ENCODE measurements around the gene MPDZ.

The MPDZ gene

GRCh38 chr9:13296972-13297371 lies 17.5 kb upstream of the MPDZ start:
- TF ChIP-seq CTCF (IDR thresholded peaks at IDR 0.05; ENCODE audit: low read depth, low read length), result no peak
- DNase-seq, result no peak
- no peak overlapping the region for H3K27ac ChIP-seq

GRCh38 chr9:13295556-13295955 lies 16.1 kb upstream of the MPDZ start:
- H3K27me3 ChIP-seq (ENCODE audit: insufficient read depth, low read depth, severe bottlenecking), result no peaks in the 10 kb centered on the region
- no peaks in the 10 kb centered on the region for H3K36me3 ChIP-seq
- no peak overlapping the region for H3K4me3 ChIP-seq (ENCODE audit: low read depth, low read length)
- no peaks in the 10 kb centered on the region for H3K9me3 ChIP-seq (ENCODE audit: severe bottlenecking)
- TF ChIP-seq CTCF (IDR thresholded peaks at IDR 0.05; ENCODE audit: low read depth, low read length), result no peak
- no peak overlapping the region for H3K27ac ChIP-seq
- DNase-seq, result peak; percentile 77

More at GRCh38 chr9:13296972-13297371, 17.5 kb upstream of the MPDZ start:
- H3K27me3 ChIP-seq (ENCODE audit: insufficient read depth, low read depth, severe bottlenecking), result no peaks in the 10 kb centered on the region
- no peaks in the 10 kb centered on the region for H3K9me3 ChIP-seq (ENCODE audit: severe bottlenecking)
- H3K36me3 ChIP-seq, result no peaks in the 10 kb centered on the region
- H3K4me3 ChIP-seq (ENCODE audit: low read depth, low read length), result no peak overlapping the region

GRCh38 chr9:13292782-13293181 lies 13.3 kb upstream of the MPDZ start:
- no peak overlapping the region for H3K4me3 ChIP-seq (ENCODE audit: low read depth, low read length)
- no peaks in the 10 kb centered on the region for H3K9me3 ChIP-seq (ENCODE audit: severe bottlenecking)
- peak; percentile 9 for DNase-seq
- no peak overlapping the region for H3K27ac ChIP-seq
- no peaks in the 10 kb centered on the region for H3K27me3 ChIP-seq (ENCODE audit: insufficient read depth, low read depth, severe bottlenecking)
- no peaks in the 10 kb centered on the region for H3K36me3 ChIP-seq
- no peak for TF ChIP-seq CTCF (IDR thresholded peaks at IDR 0.05; ENCODE audit: low read depth, low read length)

- no peak for DNase-seq
- H3K27me3 ChIP-seq (ENCODE audit: insufficient read depth, low read depth, severe bottlenecking), result no peaks in the 10 kb centered on the region
- TF ChIP-seq CTCF (IDR thresholded peaks at IDR 0.05; ENCODE audit: low read depth, low read length), result no peak
- no peak overlapping the region for H3K4me3 ChIP-seq (ENCODE audit: low read depth, low read length)
- H3K27ac ChIP-seq, result no peak overlapping the region
- H3K36me3 ChIP-seq, result no peaks in the 10 kb centered on the region
- H3K9me3 ChIP-seq (ENCODE audit: severe bottlenecking), result no peaks in the 10 kb centered on the region
Observed at GRCh38 chr9:13292158-13292557, 12.7 kb upstream of the MPDZ start.

GRCh38 chr9:13291718-13292117 lies 12.2 kb upstream of the MPDZ start:
- no peak for DNase-seq
- no peaks in the 10 kb centered on the region for H3K36me3 ChIP-seq
- no peak overlapping the region for H3K4me3 ChIP-seq (ENCODE audit: low read depth, low read length)
- 0 out of 2 replicates have a peak, but pooled peaks have one; percentile 12 for TF ChIP-seq CTCF (IDR thresholded peaks at IDR 0.05; ENCODE audit: low read depth, low read length)
- H3K27ac ChIP-seq, result no peak overlapping the region
- no peaks in the 10 kb centered on the region for H3K27me3 ChIP-seq (ENCODE audit: insufficient read depth, low read depth, severe bottlenecking)
- no peaks in the 10 kb centered on the region for H3K9me3 ChIP-seq (ENCODE audit: severe bottlenecking)

GRCh38 chr9:13284011-13284410 lies 4.5 kb upstream of the MPDZ start:
- no peak for DNase-seq
- no peak for TF ChIP-seq CTCF (IDR thresholded peaks at IDR 0.05; ENCODE audit: low read depth, low read length)
- no peak overlapping the region for H3K4me3 ChIP-seq (ENCODE audit: low read depth, low read length)
- no peak overlapping the region for H3K27ac ChIP-seq
- H3K36me3 ChIP-seq, result no peaks in the 10 kb centered on the region
- no peaks in the 10 kb centered on the region for H3K9me3 ChIP-seq (ENCODE audit: severe bottlenecking)
- H3K27me3 ChIP-seq (ENCODE audit: insufficient read depth, low read depth, severe bottlenecking), result no peaks in the 10 kb centered on the region

Measured in WERI-Rb-1 (cell line).